Left lung (tissue), 10 donors: Measurements from ENCODE around the gene KCNN4. TPM values are rescaled to one million over a fixed set of nuclear protein-coding genes. Genes with fewer than 3 reads are reported as not detected.

Source experiments
- ATAC-seq: fragments of 200-7000 bp; cut with Tn5 transposase; one replicate; pipeline ENCODE4 v1.9.1; 2020; ENCODE audit warnings: moderate library complexity
- DNase-seq, 4 donors: peaks; one replicate each; pipeline ENCODE4 v3.0.0-alpha.2; 2013 to 2020
- H3K27ac ChIP-seq, 2 donors: fragments of 200-600 bp; sonication (generic) in 1 of 2; one replicate each; pipeline versions ENCODE4 v1.5.0 to v1.8.0; 2020 to 2021
- H3K27me3 ChIP-seq, 2 donors: fragments of 200-600 bp; sonication (generic) in 1 of 2; one replicate each; pipeline versions ENCODE4 v1.5.0 to v1.8.0; 2020 to 2021
- H3K36me3 ChIP-seq, 2 donors: fragments of 200-600 bp; sonication (generic) in 1 of 2; one replicate each; pipeline versions ENCODE4 v1.5.0 to v1.8.0; 2020 to 2021
- H3K4me1 ChIP-seq, 2 donors: fragments of 200-600 bp; one replicate each; pipeline ENCODE4 v1.8.0; 2021
- H3K4me3 ChIP-seq, 2 donors: fragments of 200-600 bp; sonication (generic) in 1 of 2; one replicate each; pipeline versions ENCODE4 v1.5.0 to v1.8.0; 2020 to 2021; ENCODE audit warnings: mild to moderate bottlenecking in 1 of 2
- H3K9me3 ChIP-seq, 2 donors: fragments of 200-600 bp; sonication (generic) in 1 of 2; one replicate each; pipeline versions ENCODE4 v1.5.0 to v1.8.0; 2020 to 2021
- CTCF ChIP-seq, 2 donors: fragments of 200-600 bp; sonication (generic) in 1 of 2; IDR thresholded peaks; one replicate each; pipeline versions ENCODE4 v1.5.0 to v1.8.0; 2021; ENCODE audit warnings: antibody characterized with exemption in 2 of 2
- intact Hi-C, 2 donors: fragments of 100-400 bp; cut with DNase I; formaldehyde crosslinking; loops; one replicate each; pipeline versions ENCODE4 v1.11.2 to v1.14.2; 2022
- polyA plus RNA-seq, 6 donors: library from polyadenylated mRNA; unstranded; fragments of 120-200 nt; gene quantifications; one replicate each; pipeline ENCODE4 v1.2.1, GENCODE V29; 2013; ENCODE audit not compliant: insufficient read length in 6 of 6
- total RNA-seq, 2 donors: library from RNA; stranded (reverse); fragmentation: NEBNext Ultra II Directional; extraction: Animal tissue kit (Norgen Biotek cat#: 25700); gene quantifications; one replicate each; pipeline ENCODE4 v1.2.1, GENCODE V29; 2021
- donor health status: DM: no; HTN: yes; CAD: no.
- donor health status: DM: no; HTN: no; CAD: no.

The KCNN4 gene
- total and polyA plus RNA-seq, 8 donors = 0.67 to 21.5 (median 2.5) TPM

- Histone ChIP-seq H3K4me3 (no peak overlapping the region), H3K4me1 (peaks cover 10 to 53% of the 10 kb centered on the region in 2 donors), H3K27me3 (no peaks in the 10 kb centered on the region), H3K27ac (no peak overlapping the region), H3K9me3 (no peaks in the 10 kb centered on the region), H3K36me3 (no peaks in the 10 kb centered on the region)
- DNase-seq (no peak), ATAC-seq (no peak)
- no peak for TF ChIP-seq CTCF (IDR thresholded peaks at IDR 0.05)
- intact Hi-C loops = no loop called here
These were observed 18.0 kb downstream of the KCNN4 start for GRCh38 chr19:43762814-43763213.

- Histone ChIP-seq H3K9me3 (no peaks in the 10 kb centered on the region), H3K36me3 (no peaks in the 10 kb centered on the region), H3K4me3 (no peak overlapping the region), H3K27me3 (no peaks in the 10 kb centered on the region), H3K27ac (no peak overlapping the region), H3K4me1 (peaks cover 10 to 53% of the 10 kb centered on the region in 2 donors)
- no peak for ATAC-seq
- no peak for DNase-seq
- intact Hi-C loops = no loop called here
- TF ChIP-seq CTCF (IDR thresholded peaks at IDR 0.05) = no peak
These were observed 19.8 kb downstream of the KCNN4 start for GRCh38 chr19:43760941-43761340.

GRCh38 chr19:43759515-43759914, 21.3 kb downstream of the KCNN4 start:
- H3K9me3 ChIP-seq = no peaks in the 10 kb centered on the region
- H3K36me3 ChIP-seq = no peaks in the 10 kb centered on the region
- H3K27ac ChIP-seq = no peak overlapping the region
- DNase-seq = no peak
- H3K27me3 ChIP-seq = no peaks in the 10 kb centered on the region
- intact Hi-C loops = no loop called here
- no peak for TF ChIP-seq CTCF (IDR thresholded peaks at IDR 0.05)
- no peak overlapping the region for H3K4me3 ChIP-seq
- peaks cover 0 to 47% of the 10 kb centered on the region in 2 donors for H3K4me1 ChIP-seq
- ATAC-seq = no peak

GRCh38 chr19:43755256-43755801, 25.4 kb downstream of the KCNN4 start:
- ATAC-seq (peak; percentile 57), DNase-seq (peak; percentile 71 to 93 (median 88))
- Histone ChIP-seq H3K36me3 (peaks cover 0 to 20% of the 10 kb centered on the region in 2 donors), H3K4me1 (peaks cover 16 to 68% of the 10 kb centered on the region in 2 donors), H3K27me3 (no peaks in the 10 kb centered on the region), H3K9me3 (no peaks in the 10 kb centered on the region), H3K4me3 (peak overlapping the region; percentile 66 to 92), H3K27ac (peak overlapping the region; percentile 99)
- intact Hi-C loops = no loop called here
- no peak for TF ChIP-seq CTCF (IDR thresholded peaks at IDR 0.05)

GRCh38 chr19:43754503-43755255, 26.1 kb downstream of the KCNN4 start, which contains the start of gene SMG9:
TSS of gene SMG9 (minus strand) at chr19:43754962. CDS start at chr19:43750741, 4,221 bp downstream.
- peak; percentile 92 for ATAC-seq
- no peaks in the 10 kb centered on the region for H3K27me3 ChIP-seq

More at GRCh38 chr19:43754503-43755255, 26.1 kb downstream of the KCNN4 start, which contains the start of gene SMG9:
- Histone ChIP-seq H3K27ac (peak within 1 kb of the TSS; percentile 99), H3K9me3 (no peaks in the 10 kb centered on the region), H3K4me1 (peaks cover 16 to 68% of the 10 kb centered on the region in 2 donors), H3K36me3 (peaks cover 0 to 27% of the 10 kb centered on the region in 2 donors), H3K4me3 (peak within 1 kb of the TSS; percentile 66 to 92)
- intact Hi-C loops = no loop called here
- DNase-seq = peak; percentile 98 to 100 (median 100)
- TF ChIP-seq CTCF (IDR thresholded peaks at IDR 0.05) = no peak
